Fibroblast of villous mesenchyme (primary cell): ENCODE data around the gene ZNF782. TPM values are rescaled to one million over a fixed set of nuclear protein-coding genes. Genes with fewer than 3 reads are reported as not detected.

ENCODE experiments used
- DNase-seq: peaks from one replicate; pipeline ENCODE4 v3.0.0-alpha.2; 2010; ENCODE audit warnings: low read depth
- H3K4me3 ChIP-seq: 2 replicates; pipeline ENCODE4 v1.5.1; 2011; ENCODE audit warnings: low read depth, mild to moderate bottlenecking, low read length
- total RNA-seq: library from RNA; depleted of rRNA; stranded (reverse); fragments of >200 nt; gene quantifications from 2 replicates; pipeline ENCODE4 v1.2.3, GENCODE V29; 2012
- TF ChIP-seq, protein P1 (sequence below): IDR thresholded peaks from 2 replicates; pipeline ENCODE4 v1.5.1; 2012; ENCODE audit warnings: low read depth, mild to moderate bottlenecking, low read length; ENCODE audit not compliant: insufficient read depth

ZNF782 gene
- total RNA-seq, 1 donor = 5.6 TPM

- H3K4me3 ChIP-seq = no peak overlapping the region
- DNase-seq = no peak
- TF ChIP-seq, protein P1, sequence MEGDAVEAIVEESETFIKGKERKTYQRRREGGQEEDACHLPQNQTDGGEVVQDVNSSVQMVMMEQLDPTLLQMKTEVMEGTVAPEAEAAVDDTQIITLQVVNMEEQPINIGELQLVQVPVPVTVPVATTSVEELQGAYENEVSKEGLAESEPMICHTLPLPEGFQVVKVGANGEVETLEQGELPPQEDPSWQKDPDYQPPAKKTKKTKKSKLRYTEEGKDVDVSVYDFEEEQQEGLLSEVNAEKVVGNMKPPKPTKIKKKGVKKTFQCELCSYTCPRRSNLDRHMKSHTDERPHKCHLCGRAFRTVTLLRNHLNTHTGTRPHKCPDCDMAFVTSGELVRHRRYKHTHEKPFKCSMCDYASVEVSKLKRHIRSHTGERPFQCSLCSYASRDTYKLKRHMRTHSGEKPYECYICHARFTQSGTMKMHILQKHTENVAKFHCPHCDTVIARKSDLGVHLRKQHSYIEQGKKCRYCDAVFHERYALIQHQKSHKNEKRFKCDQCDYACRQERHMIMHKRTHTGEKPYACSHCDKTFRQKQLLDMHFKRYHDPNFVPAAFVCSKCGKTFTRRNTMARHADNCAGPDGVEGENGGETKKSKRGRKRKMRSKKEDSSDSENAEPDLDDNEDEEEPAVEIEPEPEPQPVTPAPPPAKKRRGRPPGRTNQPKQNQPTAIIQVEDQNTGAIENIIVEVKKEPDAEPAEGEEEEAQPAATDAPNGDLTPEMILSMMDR = no peak
These were observed 23.0 kb upstream of the ZNF782 start for GRCh38 chr9:96877269-96877668.

GRCh38 chr9:96875461-96876142 is 21.3 kb upstream of the ZNF782 start:
- H3K4me3 ChIP-seq = peak overlapping the region; percentile 66
- peak; percentile 61 for DNase-seq
- TF ChIP-seq, protein P1 = no peak

GRCh38 chr9:96874947-96875460 is 20.7 kb upstream of the ZNF782 start:
- peak overlapping the region; percentile 66 for H3K4me3 ChIP-seq
- no peak for DNase-seq
- TF ChIP-seq, protein P1 = no peak

GRCh38 chr9:96874201-96874785 is 20.0 kb upstream of the ZNF782 start:
- TF ChIP-seq, protein P1 = no peak
- H3K4me3 ChIP-seq = no peak overlapping the region

DNA sequence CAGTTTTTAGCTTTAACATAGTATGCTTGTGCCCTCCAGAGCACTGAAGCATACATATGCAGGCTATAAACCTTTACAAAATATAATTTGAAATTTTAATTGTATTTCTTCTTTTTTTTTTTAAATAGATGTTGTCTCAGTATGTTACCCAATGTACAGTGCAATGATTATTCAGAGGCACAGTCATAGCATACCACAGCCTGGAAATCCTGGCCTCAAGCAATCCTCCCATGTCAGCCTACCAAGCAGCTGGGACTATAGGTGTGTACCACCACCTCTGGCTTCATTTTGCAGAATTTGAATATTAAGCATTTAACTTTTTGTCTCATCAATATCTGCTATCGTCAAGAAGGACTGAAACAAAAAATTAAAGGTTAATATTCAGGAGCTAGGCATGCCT is 16.9 kb upstream of the ZNF782 start:
- no peak overlapping the region for H3K4me3 ChIP-seq
- TF ChIP-seq, protein P1 = no peak
- DNase-seq = no peak

More at GRCh38 chr9:96874201-96874785, 20.0 kb upstream of the ZNF782 start:
- no peak for DNase-seq

DNA sequence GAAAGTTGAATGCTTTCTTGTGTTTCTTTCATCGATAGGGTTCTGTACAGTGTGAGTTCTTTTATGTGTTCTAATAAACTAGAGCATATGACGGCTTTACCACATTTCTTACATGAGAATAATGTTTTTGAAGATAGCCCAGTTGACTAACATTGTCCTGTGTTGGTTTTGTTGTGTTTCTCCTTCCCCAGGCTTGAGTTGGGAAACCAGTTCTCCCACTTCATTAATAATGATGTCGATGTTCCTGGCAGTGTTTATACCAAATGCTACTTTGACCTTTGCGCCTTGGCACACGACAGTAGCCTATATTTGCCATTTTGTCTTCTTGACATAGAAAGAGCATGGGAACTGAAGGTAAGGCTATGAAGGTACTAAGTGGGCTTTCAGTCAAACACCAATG is 14.4 kb upstream of the ZNF782 start:
- no peak for DNase-seq
- H3K4me3 ChIP-seq = no peak overlapping the region
- TF ChIP-seq, protein P1 = no peak
